Stimulated activated CD8-positive, alpha-beta memory T cell treated with anti-CD3 and anti-CD28 coated beads, Interleukin-12 subunit alpha, Interleukin-12 subunit beta, amount 100 ng/mL, for 24 hours (primary cell): Measurements from ENCODE around the gene CCDC192.
"Not testable (repeated sequence)": the region's sequence is repeated elsewhere in the genome, so short reads cannot be mapped to it uniquely, and the experiment has no call there.

ENCODE experiments used
- DNase-seq: peaks from one replicate; pipeline ENCODE4 v3.0.0-alpha.2; 2020; ENCODE audit errors: extremely low read depth

Gene CCDC192

GRCh38 chr5:127702926-127703561 is at the start of gene CCDC192:
Gene CCDC192 (plus strand): TSS chr5:127703391. CDS start chr5:127703446, 55 bp downstream.
- DNase-seq = no peak

- DNase-seq = no peak
Measured at GRCh38 chr5:127656825-127657224, 46.4 kb upstream of the CCDC192 start.

- DNase-seq = no peak
Measured at GRCh38 chr5:127660047-127660733, 43.0 kb upstream of the CCDC192 start.

- no peak for DNase-seq
Measured at GRCh38 chr5:127664093-127664492, 39.1 kb upstream of the CCDC192 start.

- DNase-seq = no peak
Measured at GRCh38 chr5:127665641-127666040, 37.5 kb upstream of the CCDC192 start.

- DNase-seq = no peak
Measured at GRCh38 chr5:127666043-127666716, 37.0 kb upstream of the CCDC192 start.

GRCh38 chr5:127667926-127668325 is 35.3 kb upstream of the CCDC192 start:
- no peak for DNase-seq

GRCh38 chr5:127671218-127671617 is 32.0 kb upstream of the CCDC192 start:
- DNase-seq = no peak

GRCh38 chr5:127673117-127673800 is 29.9 kb upstream of the CCDC192 start:
- DNase-seq = no peak

GRCh38 chr5:127676951-127677350 is 26.2 kb upstream of the CCDC192 start:
- not testable (repeated sequence) for DNase-seq

GRCh38 chr5:127679691-127680330 is 23.4 kb upstream of the CCDC192 start:
- DNase-seq = not testable (repeated sequence)

GRCh38 chr5:127680595-127680994 is 22.6 kb upstream of the CCDC192 start:
- no peak for DNase-seq

GRCh38 chr5:127683008-127683407 is 20.2 kb upstream of the CCDC192 start:
- DNase-seq = no peak

GRCh38 chr5:127684726-127685467 is 18.3 kb upstream of the CCDC192 start:
- no peak for DNase-seq

- DNase-seq = no peak
Measured at GRCh38 chr5:127685662-127686061, 17.5 kb upstream of the CCDC192 start.

- no peak for DNase-seq
Measured at GRCh38 chr5:127686424-127686823, 16.8 kb upstream of the CCDC192 start.

GRCh38 chr5:127694518-127695171 is 8.5 kb upstream of the CCDC192 start:
- DNase-seq = no peak

- no peak for DNase-seq
Measured at GRCh38 chr5:127695346-127695745, 7.8 kb upstream of the CCDC192 start.

- DNase-seq = no peak
Measured at GRCh38 chr5:127696683-127697082, 6.5 kb upstream of the CCDC192 start.

GRCh38 chr5:127697894-127698600 is 5.1 kb upstream of the CCDC192 start:
- DNase-seq = no peak
